HG02870 (cell line): Measurements from ENCODE around the gene JAK3.

ENCODE experiments used
- ATAC-seq: cut with Tn5 transposase; IDR thresholded peaks from one replicate; pipeline ENCODE4 v1.9.1; 2021; ENCODE audit warnings: mild to moderate bottlenecking, moderate library complexity; ENCODE audit not compliant: unreplicated experiment

Gene JAK3

GRCh38 chr19:17841810-17842662 lies 5.7 kb downstream of the JAK3 start:
- no peak for ATAC-seq

GRCh38 chr19:17841371-17841809 lies 6.4 kb downstream of the JAK3 start:
- ATAC-seq, result no peak

GRCh38 chr19:17840019-17840418 lies 7.8 kb downstream of the JAK3 start:
- ATAC-seq, result no peak

- no peak for ATAC-seq
These were observed 9.8 kb downstream of the JAK3 start for GRCh38 chr19:17837972-17838371.

GRCh38 chr19:17836530-17836929 lies 11.3 kb downstream of the JAK3 start:
- no peak for ATAC-seq

GRCh38 chr19:17835182-17836006 lies 12.4 kb downstream of the JAK3 start:
- ATAC-seq, result no peak

- no peak for ATAC-seq
These were observed 13.2 kb downstream of the JAK3 start for GRCh38 chr19:17834350-17835181.

GRCh38 chr19:17832443-17833208 lies 15.2 kb downstream of the JAK3 start:
- no peak for ATAC-seq

- no peak for ATAC-seq
These were observed 16.3 kb downstream of the JAK3 start for GRCh38 chr19:17831419-17831888.

GRCh38 chr19:17830567-17831418 lies 17.0 kb downstream of the JAK3 start:
- ATAC-seq, result no peak

- ATAC-seq, result no peak
These were observed 17.8 kb downstream of the JAK3 start for GRCh38 chr19:17829855-17830566.

GRCh38 chr19:17826508-17827056 lies 21.2 kb downstream of the JAK3 start:
- ATAC-seq, result no peak

GRCh38 chr19:17824339-17824738 lies 23.4 kb downstream of the JAK3 start:
- ATAC-seq, result no peak

GRCh38 chr19:17821190-17821589 lies 26.6 kb downstream of the JAK3 start, which contains the start of gene INSL3:
TSS of gene INSL3 (minus strand) at chr19:17821519. CDS start at chr19:17821506, 13 bp downstream.
- no peak for ATAC-seq

GRCh38 chr19:17817668-17818363 lies 30.0 kb downstream of the JAK3 start:
- no peak for ATAC-seq

- ATAC-seq, result no peak
These were observed 35.7 kb downstream of the JAK3 start for GRCh38 chr19:17812099-17812498.

- no peak for ATAC-seq
These were observed 36.1 kb downstream of the JAK3 start for GRCh38 chr19:17811681-17812080.

- no peak for ATAC-seq
These were observed 36.7 kb downstream of the JAK3 start for GRCh38 chr19:17811103-17811502.
